ENCODE measurements around the gene CACUL1.

Gene CACUL1

DNA sequence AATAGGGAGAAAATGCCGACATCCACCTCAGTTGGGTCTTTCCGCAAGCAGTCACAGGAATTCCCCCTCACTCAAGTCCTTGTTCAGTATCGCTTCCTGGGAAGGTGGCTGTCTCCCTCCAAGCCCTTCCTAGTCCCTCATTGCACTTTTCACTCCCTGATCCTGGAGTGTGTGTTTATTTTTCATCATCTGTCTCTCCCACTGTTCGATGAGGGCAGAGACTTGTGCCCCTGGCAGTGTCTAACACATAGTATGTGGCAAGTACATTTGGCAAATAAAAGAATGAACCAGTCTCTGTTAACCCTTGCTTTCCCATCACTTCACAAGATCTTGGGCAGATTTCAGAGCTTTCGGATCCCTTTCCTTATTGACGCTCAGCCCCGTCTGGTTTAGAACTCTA is 24.0 kb upstream of the CACUL1 start:
- no peak for DNase-seq (ENCODE audit: insufficient read length, low spot score)
- no peak for FAIRE-seq
- TF ChIP-seq, protein P1, sequence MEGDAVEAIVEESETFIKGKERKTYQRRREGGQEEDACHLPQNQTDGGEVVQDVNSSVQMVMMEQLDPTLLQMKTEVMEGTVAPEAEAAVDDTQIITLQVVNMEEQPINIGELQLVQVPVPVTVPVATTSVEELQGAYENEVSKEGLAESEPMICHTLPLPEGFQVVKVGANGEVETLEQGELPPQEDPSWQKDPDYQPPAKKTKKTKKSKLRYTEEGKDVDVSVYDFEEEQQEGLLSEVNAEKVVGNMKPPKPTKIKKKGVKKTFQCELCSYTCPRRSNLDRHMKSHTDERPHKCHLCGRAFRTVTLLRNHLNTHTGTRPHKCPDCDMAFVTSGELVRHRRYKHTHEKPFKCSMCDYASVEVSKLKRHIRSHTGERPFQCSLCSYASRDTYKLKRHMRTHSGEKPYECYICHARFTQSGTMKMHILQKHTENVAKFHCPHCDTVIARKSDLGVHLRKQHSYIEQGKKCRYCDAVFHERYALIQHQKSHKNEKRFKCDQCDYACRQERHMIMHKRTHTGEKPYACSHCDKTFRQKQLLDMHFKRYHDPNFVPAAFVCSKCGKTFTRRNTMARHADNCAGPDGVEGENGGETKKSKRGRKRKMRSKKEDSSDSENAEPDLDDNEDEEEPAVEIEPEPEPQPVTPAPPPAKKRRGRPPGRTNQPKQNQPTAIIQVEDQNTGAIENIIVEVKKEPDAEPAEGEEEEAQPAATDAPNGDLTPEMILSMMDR (IDR thresholded peaks at IDR 0.05; ENCODE audit: insufficient read depth, missing control alignments) = no peak

DNA sequence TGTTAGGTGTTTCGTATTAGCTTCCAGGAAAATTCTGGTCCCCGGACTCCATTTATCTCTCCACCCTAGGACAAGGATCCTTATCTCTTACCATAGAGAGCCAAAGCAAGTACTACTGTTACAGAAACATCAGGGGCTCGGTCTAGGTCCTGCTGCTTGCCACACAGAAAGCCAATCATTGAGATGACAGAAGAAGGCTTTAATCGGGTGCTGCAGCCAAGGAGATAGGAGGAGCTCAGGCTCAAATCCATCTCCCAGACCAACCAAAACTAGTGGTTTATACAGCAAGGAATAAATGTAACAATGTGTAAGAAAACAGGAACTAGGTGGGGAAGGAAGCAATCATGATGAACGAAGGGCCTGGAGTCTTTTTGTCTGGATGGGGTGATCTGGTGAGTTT is 22.2 kb upstream of the CACUL1 start:
- FAIRE-seq (no peak), DNase-seq (ENCODE audit: insufficient read length, low spot score) (no peak)
- TF ChIP-seq, protein P1 (IDR thresholded peaks at IDR 0.05; ENCODE audit: insufficient read depth, missing control alignments) = no peak

DNA sequence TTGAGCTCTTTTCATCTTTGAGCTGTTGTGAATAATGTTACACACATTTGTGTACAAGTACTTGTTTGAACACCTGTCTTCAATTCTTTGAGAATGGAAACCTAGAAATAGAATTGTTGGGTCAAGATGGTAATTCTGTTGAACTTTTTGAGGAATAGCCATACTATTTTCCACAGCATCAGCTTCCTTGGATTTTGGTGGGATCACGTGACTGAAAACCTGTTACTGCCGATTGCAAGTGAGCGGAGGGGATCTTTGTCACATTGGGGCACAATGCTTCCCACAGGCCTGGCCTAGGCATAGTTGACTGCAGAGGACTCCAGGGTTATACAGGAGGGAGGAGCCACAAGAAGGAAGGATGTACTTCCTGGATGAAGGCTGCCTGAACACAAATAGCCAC is 21.3 kb upstream of the CACUL1 start:
- TF ChIP-seq, protein P1 (IDR thresholded peaks at IDR 0.05; ENCODE audit: insufficient read depth, missing control alignments) = no peak
- DNase-seq (ENCODE audit: insufficient read length, low spot score) (no peak), FAIRE-seq (no peak)

DNA sequence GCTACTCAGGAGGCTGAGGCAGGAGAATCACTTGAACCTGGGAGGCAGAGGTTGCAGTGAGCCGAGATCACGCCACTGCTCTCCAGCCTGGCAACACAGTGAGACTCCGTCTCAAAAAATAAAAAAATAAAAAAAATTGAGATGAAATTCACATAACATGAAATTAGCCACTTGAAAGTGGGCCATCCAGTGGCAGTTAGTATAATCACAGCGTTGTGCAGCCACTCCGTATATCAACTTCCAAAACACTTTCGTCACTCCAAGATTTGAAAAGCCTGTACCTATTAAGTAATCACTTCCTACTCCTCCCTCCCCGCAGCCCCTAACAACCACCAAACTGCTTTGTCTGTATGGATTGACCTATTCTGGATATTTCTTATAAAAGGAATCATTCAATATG is 20.7 kb upstream of the CACUL1 start:
- DNase-seq (ENCODE audit: insufficient read length, low spot score) (no peak), FAIRE-seq (no peak)
- TF ChIP-seq, protein P1 (IDR thresholded peaks at IDR 0.05; ENCODE audit: insufficient read depth, missing control alignments) = no peak

DNA sequence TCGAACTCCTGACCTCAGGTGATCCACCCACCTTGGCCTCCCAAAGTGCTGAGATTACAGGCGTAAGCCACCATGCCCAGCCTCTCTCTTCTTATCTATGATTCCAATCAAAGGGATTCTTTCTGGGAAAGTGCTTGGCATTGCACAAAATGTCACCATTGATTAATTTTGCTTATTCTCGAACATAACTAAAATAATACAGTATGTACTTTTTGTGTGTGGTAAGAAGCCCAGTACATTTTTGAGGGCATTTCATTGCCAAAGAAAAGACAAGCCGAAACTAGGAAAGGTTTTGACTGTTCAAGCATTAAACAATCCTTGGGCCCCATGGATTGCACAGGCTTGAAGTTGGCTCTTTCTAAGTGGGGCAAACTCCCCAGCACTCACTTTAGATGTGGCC is 18.3 kb upstream of the CACUL1 start:
- DNase-seq (ENCODE audit: insufficient read length, low spot score) = no peak
- TF ChIP-seq, protein P1 (IDR thresholded peaks at IDR 0.05; ENCODE audit: insufficient read depth, missing control alignments) = no peak
- FAIRE-seq = no peak

DNA sequence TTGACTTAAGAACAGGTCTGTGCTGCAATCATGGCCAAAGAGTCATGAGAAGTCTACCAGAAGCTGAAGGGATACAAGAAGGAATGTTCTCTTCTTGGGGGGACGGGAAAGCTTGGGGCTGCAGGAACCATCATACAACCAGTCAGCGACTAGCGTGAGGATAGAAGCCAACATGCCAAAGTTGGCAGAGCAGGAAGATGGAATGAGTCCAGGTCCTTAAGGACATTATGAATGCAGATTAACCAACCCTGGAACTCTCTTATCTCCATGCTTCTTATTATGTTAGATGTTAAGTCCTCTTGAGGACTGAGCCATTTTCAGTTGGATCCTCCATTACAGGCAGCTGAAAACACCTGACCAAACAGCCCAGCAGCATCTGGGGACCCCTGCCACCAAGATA is 17.2 kb upstream of the CACUL1 start:
- FAIRE-seq (no peak), DNase-seq (ENCODE audit: insufficient read length, low spot score) (no peak)
- TF ChIP-seq, protein P1 (IDR thresholded peaks at IDR 0.05; ENCODE audit: insufficient read depth, missing control alignments) = no peak

DNA sequence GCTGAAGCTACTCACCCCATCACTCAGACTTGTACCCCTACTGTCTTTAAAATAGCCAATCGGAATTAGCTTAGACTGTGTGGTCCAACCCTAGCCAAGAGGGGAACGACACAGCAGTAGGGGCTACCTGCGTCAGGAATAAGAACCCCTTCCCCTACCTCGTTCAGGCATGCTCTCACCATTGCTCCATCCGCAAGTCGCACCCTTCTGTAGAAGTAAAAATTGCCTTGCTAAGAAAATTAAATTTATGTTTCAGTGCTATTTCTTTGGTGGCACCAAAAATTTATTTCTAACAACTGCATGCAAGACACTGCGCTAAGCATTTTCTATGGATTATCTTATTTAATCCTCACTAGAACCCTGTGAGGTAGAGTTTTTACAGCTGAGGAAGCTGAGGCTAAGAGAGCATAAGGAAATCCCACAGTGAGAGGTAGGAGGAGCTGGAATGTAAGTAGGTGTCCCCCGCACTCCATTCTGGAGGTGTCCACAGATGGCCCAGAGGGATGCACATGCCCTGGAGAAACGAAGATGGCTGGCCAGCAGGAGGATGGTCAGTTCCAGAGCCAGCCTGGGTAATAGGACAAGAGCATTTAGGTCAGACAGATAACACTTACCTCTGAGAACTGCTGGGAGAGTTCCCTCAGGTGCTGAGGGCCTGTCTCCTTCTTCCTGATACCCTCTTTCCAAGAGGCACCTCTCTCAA is 15.3 kb upstream of the CACUL1 start:
- FAIRE-seq (no peak), DNase-seq (ENCODE audit: insufficient read length, low spot score) (no peak)
- TF ChIP-seq, protein P1 (IDR thresholded peaks at IDR 0.05; ENCODE audit: insufficient read depth, missing control alignments) = no peak

Data from D721Med (cell line).